GM18517 (cell line): Measurements from ENCODE around the gene NXN.
"Not testable (repeated sequence)": the region's sequence is repeated elsewhere in the genome, so short reads cannot be mapped to it uniquely, and the experiment has no call there.

Source experiments
- ATAC-seq: cut with Tn5 transposase; IDR thresholded peaks from one replicate; pipeline ENCODE4 v1.9.1; 2021; ENCODE audit warnings: mild to moderate bottlenecking, moderate library complexity; ENCODE audit not compliant: unreplicated experiment

Gene NXN

GRCh38 chr17:785901-786300 lies 193.7 kb downstream of the NXN start:
- ATAC-seq = not testable (repeated sequence)

GRCh38 chr17:784143-784542 lies 195.4 kb downstream of the NXN start:
- ATAC-seq = no peak

- ATAC-seq = peak; percentile 73
These were observed 197.5 kb downstream of the NXN start, which contains the start of the genes GLOD4 and MRM3 for GRCh38 chr17:781805-782731. Gene GLOD4 (minus strand): TSS chr17:782280. CDS start chr17:782255, 25 bp downstream. Gene MRM3 (plus strand): TSS chr17:782353. CDS start chr17:782379, 26 bp downstream.

- ATAC-seq = no peak
These were observed 201.5 kb downstream of the NXN start for GRCh38 chr17:778096-778495.

- no peak for ATAC-seq
These were observed 205.3 kb downstream of the NXN start for GRCh38 chr17:774313-774584.

GRCh38 chr17:773467-774312 lies 205.9 kb downstream of the NXN start:
- ATAC-seq = no peak

- no peak for ATAC-seq
These were observed 206.6 kb downstream of the NXN start for GRCh38 chr17:773016-773415.

- no peak for ATAC-seq
These were observed 212.5 kb downstream of the NXN start for GRCh38 chr17:767076-767475.

- ATAC-seq = no peak
These were observed 219.2 kb downstream of the NXN start for GRCh38 chr17:760371-760770.

GRCh38 chr17:759964-760363 lies 219.6 kb downstream of the NXN start:
- no peak for ATAC-seq

- not testable (repeated sequence) for ATAC-seq
These were observed 223.5 kb downstream of the NXN start for GRCh38 chr17:756010-756567.

- ATAC-seq = not testable (repeated sequence)
These were observed 224.1 kb downstream of the NXN start for GRCh38 chr17:755319-755961.

GRCh38 chr17:753418-753817 lies 226.2 kb downstream of the NXN start:
- ATAC-seq = no peak

- no peak for ATAC-seq
These were observed 226.9 kb downstream of the NXN start for GRCh38 chr17:752620-753219.

GRCh38 chr17:752002-752619 lies 227.5 kb downstream of the NXN start, which contains the start of gene GEMIN4:
Gene GEMIN4 (minus strand): TSS chr17:752264. CDS start chr17:752142, 122 bp downstream.
- peak; percentile 82 for ATAC-seq

- ATAC-seq = peak; percentile 32
These were observed 228.1 kb downstream of the NXN start for GRCh38 chr17:751269-752001.

- ATAC-seq = no peak
These were observed 229.0 kb downstream of the NXN start for GRCh38 chr17:750431-751037.

- ATAC-seq = not testable (repeated sequence)
These were observed 230.2 kb downstream of the NXN start for GRCh38 chr17:749359-749758.
